Islet precursor cell (in vitro differentiated cells): Measurements from ENCODE around the gene BTBD17.
A peak's percentile ranks its signal among the peaks of the same experiment; 100 is the strongest.

ENCODE experiments used
- DNase-seq: peaks from one replicate; pipeline ENCODE4 v3.0.0-alpha.2; 2018

Gene BTBD17

DNA sequence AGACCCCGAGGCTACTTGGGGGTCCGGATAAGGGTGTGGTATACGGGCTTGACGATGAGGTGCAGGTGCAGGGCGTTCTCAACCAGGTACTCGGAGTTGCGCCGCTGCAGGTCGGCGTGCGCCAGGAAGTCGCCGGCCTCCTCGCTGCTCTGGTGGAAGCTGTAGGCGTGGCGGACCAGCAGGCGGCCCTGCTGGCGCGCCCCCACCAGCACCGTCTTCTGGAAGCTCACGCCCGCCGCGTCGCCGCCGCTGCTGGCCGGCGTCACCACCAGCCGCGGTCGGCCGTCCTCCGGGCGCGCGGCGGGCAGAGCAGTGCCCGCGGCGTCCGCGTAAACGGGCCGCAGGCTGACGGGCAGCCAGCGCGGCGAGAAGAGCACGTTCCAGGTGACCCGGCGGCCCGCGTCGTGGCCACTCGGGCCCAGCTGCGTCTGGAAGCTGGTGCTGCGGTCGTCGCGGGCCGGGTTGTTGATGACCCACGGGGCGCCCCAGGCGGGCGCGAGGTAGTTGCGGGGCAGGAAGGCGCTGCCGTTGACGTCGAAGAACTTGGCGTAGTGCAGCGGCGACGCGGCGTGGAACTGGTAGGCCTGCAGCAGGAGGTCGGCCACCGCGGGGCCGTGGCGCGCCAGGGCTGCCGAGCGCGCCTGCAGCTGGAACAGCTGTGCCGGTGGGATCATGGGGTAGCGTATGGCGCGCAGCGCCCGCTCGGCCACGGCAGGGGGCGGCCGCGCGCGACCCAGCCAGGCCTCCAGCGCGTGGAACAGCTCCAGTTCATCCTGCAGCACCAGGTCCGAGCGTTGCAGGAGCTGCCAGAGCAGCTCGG lies 4.8 kb downstream of the BTBD17 start:
- DNase-seq = no peak

DNA sequence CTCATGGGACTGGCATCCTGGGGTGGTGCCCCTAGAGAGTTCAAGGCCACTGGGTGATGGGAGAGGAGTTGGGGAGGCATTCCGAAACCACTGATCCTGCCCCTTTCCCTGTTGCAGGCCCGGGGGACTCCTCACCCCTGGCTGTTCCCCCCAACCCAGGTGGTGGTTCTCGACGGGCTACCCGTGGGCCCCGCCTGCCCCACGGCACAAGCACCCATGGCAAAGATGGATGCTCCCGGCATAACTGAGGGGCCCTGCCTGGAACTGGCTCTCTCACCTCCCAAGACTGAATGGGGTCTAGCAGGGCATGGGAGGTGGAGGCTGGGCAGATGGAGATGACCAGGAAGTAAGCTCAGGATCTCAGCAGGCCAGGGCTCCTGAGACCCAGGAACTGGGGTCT lies 6.6 kb downstream of the BTBD17 start:
- DNase-seq = no peak

DNA sequence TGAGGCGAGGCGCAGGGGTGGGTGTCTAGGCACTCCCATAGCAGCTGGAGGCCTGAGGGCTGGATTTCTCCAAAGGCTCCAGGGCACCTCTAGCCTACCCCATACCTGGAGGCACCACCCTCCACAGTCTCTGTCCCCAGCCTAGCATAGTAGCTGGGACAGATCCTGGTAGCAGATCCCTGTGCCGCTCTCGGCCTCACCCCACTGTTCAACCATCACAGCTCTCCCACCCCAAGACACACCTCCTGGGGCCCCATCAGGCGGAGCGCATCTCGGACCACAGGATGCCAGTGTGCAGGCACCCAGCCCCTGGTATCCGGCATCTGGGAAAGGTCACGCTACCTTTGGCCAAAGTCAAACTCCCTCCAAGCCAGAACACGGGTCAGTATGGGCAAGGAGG lies 7.1 kb downstream of the BTBD17 start:
- DNase-seq = no peak

DNA sequence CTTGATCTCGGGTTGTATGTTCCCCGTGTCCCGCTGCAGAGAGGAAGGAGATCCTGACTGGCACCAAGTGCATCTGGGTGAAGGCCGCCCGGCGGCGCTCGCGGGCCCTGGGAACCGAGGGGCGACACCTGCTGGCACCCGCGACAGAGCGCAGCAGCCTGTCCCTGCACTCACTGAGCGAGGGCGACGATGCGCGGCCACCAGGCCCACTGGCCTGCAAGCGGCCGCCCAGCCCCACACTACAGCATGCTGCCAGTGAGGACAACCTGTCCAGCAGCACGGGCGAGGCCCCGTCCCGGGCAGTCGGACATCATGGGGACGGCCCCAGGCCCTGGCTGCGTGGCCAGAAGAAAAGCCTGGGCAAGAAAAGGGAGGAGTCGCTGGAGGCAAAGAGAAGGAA lies 7.5 kb downstream of the BTBD17 start:
- DNase-seq = peak; percentile 93

DNA sequence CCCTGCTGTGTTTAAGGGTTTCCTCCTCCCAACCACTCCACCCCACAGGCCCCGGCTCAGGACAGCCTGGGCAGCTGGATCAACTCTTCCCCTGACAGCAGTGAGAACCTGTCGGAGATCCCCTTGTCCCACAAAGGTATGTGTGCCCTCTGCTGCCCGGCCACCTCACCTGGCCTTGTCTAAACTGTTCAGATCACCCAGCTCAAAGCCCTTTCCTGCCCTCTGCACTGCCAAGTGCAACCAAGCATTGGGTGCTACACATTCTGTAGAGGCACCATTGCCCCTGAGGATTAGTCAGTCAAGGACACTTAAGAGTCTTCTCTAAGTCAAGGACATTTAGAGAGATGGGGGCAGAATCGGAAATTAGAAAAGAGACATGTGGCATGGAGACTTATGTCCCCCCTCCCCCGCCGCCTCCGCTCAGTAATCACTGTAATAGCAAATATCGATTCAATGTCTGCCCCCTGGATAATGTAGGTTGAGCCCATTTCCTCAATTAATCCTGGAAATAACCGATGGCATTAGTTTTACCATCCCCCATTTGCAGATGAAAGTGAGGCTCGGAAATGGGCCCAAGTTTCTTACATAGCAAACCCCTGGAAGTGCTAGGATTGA lies 8.1 kb downstream of the BTBD17 start:
- DNase-seq = no peak

DNA sequence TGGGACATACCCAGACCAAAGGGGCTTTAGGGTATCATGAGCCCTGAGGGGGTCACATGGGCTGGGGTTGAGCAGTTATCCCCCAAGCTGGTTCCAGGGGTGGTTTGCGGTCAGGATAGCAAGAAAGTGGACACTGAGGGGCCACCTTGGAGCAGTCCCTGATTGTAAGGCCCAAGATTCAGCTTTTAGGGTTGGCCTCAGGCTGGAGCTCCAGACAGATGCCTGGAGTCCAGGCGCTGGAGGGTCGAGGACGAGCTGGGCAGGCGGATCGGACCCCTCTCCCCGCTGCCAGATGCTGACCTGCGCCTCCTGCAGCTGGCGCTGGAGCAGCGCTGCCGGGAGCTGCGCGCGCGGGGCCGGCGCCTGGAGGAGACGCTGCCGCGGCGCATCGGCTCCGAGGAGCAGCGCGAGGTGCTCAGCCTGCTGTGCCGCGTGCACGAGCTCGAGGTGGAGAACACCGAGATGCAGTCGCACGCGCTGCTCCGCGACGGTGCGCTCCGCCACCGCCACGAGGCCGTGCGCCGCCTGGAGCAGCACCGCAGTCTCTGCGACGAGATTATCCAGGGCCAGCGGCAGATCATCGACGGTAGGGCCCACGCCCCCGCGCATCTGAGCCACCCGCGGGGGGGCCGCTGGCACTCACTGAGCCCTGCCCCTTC lies 10.0 kb downstream of the BTBD17 start:
- DNase-seq = peak; percentile 78

DNA sequence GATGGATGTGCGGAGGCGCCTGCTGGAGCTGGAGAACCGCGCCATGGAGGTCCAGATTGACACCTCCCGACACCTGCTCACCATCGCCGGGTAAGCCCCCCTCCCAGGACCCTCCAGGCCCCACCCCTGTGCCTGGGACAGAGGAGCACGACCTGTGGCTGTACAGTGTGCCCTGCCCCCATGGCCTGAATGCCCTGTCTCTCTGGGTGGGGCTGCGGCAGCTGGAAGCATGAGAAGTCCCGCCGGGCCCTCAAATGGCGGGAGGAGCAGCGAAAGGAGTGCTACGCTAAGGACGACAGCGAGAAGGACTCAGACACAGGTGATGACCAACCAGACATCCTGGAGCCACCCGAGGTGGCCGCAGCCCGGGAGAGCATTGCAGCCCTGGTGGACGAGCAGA lies 11.2 kb downstream of the BTBD17 start:
- DNase-seq = no peak

DNA sequence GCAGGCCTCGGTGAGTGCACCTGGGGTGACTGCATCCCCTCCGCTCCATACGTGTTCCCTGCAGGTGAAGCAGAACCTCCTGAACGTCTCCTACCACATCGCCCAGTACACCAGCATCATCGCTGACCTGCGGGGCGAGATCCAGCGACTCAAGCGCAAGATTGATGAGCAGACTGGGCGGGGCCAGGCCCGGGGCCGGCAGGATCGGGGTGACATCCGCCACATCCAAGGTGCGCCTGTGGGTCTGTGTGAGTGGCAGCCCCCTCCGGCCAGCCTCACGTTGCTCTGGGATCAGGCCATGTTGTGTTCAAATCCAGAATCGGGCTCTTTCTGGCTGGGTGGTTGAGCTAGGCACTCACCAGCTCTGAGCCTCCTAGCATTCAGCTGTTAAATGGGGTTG lies 12.5 kb downstream of the BTBD17 start:
- no peak for DNase-seq

DNA sequence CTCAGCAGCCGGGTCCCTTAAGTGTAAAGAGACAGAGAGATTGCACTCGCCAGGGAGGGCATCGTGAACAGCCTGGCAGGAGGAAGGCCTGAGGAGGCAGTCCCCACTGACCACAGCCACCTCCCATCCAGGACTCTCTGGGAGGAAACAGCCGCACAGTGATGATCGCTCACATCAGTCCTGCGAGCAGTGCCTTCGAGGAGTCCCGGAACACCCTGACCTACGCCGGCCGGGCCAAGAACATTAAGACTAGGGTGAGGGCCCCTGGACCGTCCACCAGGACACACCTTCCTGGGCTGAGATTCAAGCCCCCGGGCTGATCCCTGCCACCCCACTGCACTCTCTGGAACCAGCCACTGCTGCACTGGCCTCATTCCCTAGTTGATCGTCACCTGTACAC lies 14.0 kb downstream of the BTBD17 start:
- DNase-seq = no peak

DNA sequence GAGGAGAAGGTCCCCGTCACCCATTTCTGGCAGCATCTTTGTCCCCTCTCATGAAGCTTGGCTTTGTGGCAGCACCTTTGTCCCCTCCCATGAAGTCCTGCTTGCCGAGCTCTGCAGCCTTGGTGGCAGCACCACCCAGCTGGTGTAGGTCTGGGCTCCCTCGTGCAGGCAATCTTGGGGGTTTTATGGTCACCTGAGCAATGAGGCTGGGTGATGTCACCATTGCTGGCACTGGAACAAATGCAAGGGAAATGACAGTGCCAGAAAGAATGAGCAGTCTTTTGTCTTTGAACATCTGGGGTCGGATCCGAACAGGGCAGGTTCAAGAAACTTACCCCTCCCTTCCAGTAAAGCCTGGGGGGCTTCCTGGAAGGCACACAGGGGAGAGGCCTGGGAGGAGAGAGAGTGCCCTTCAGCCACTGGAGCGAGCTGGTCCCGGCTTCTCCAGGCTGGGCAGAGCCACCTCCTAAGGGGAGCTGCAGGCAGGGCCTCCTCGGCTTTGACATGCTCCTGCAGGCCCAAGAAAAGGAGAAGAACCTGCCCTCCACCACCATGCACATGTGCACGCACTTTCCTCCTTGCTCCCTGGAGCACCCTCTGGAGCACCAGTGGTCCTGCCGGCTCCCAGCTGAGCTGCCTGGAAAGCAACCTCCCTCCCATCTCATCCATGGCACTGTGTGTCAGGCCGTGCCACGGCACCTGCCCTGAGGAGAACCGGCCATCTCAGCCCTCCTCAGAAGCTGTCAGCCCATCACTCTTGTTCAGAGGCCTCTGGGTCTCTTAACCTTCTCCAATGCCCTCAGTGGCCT lies 16.0 kb downstream of the BTBD17 start:
- DNase-seq = no peak

DNA sequence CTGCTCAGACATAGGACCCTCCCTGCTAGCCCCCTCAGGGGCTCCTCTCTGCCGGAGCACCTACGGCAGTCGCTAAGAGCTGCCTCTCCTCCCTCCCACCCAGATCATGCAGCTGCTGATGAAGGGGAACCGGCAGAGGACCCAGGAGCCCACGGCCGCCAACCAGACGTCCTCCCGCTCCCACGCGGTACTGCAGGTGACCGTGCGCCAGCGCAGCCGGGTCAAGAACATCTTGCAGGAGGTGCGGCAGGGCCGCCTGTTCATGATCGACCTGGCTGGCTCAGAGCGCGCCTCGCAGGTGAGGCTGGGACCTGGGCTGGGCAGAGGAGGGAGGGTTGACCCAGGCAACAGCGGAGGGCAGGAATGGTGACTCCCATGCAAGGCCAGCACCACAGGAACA lies 17.0 kb downstream of the BTBD17 start:
- DNase-seq = no peak

DNA sequence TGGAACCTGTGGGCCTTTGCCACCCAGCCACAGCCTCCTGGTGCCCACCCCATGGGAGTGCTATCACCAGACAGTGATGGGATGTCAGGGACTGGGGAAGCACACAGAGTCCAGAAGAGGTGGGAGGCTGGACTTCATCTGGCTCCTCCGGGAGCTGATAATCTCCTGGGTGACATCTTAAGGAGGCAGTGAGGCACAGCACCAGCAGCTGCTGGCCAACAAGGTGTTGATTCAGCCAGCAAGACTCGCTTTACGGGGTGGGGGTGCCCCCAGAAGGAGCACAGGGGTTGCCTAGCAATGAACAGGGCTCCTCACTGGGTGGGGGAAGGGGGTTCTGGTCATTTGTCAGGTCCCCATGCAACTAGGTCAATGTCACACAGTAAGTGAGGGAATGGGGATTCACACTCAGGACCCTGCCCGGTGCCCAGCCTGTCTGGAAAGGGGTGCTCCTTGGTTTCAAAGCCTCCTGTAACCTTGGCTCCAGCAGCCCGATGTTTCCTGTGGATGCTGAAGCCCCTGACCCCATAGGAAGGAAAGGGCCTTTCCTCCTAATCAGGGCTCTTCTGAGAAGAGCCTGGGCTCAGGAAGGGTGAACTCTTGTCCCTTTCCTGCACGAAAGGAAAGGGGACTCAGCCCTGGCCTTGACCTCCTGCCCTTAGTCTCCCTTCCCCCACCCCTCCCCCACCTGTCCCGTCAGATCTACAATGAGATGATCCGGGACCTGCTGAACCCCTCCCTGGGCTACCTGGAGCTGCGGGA lies 18.0 kb downstream of the BTBD17 start:
- no peak for DNase-seq

DNA sequence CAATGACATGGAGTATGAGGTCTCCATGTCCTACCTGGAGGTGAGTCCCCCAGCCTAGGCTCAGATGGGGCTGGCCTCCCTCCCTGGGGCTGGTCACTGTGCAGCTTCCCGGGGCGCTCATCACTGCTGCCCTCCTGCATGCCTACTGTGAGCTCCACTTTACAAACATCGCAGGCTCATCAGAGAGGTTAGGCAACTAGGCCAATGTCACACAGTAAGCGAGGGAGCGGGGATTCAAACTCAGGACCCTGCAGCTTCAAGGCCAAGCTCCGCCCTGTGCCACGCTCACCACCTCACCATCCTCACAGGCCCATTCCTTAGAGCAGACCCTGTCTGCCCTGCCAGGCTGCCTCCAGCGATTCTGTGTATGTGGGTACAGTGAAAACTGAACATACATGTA lies 18.5 kb downstream of the BTBD17 start:
- DNase-seq = no peak

DNA sequence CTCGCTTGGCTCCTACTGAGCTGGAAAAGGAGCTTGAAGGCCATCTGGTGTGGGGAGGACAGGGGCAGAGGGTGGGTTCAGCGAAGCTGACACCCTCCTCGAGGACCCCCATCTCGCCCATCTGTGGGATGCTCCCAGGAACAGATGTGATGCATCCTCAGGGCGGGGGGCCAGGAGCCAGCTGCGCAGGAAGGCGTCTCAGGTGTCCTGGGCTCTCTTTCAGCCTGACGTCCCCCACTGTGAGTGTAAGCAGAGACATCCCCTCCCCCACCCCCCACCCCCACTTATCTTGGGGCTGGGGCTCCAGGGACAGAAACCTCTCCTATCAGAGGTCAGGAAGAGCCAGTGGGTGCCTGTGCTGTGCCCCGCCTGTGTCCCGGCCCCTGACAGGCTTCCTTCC lies 19.4 kb downstream of the BTBD17 start:
- no peak for DNase-seq

DNA sequence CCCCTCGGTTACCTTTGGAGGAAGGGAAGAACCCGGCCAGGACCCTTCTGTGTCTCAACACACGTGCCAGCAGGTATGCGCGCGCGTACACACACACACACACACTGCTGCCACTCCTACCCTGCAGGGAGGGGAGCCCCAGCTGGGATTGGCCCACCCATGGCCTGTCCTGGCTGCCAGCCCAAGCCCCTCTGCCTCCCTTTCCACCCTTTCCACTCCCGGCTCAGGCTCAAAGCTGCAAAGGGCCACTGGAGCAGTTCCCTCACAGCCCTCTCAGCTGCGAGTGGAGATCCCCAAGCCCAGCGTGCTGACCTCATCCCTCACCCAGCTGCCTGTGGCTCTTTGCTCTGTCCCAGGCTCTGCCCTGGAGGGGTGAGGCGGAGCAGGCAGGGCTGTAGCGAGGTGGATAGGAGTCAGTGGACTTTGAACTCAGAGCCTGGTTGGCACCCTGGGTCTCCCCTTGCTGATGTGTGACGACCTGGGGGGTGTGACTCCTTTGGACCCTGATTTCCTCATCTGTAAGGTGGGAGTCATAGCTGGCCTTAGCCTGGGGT lies 21.1 kb downstream of the BTBD17 start:
- peak; percentile 81 for DNase-seq

DNA sequence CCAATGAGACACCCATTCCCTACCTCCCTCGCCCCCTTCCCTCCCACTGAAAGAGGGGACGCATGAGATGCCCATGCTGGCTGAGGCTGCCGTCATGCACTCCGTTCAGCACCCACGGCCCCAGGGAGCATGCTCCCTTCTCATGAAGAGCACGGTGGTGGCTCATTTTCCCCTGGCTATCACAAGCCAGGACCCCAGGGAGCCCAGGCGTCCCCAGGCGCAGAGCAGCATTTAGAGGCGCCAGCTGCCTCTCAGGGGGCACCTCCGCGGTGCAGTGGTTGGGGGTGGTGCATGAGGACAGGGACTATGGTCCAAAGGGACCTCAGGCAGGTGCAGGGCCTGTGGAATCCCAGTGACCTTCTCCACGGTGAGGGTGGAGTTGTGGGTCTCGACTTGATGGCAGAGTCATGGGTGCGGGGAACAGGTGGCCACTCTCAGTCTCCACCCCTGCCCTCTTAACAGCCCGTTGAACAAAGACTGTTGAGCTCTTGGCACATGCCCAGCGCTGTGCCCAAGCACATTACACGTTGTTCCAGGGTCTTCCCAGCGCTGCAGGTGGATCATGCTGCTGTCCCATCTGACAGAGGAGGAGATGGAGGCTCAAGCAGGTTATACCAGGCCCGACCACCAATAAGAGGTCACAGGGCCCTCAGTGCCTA lies 22.0 kb downstream of the BTBD17 start:
- DNase-seq = no peak

DNA sequence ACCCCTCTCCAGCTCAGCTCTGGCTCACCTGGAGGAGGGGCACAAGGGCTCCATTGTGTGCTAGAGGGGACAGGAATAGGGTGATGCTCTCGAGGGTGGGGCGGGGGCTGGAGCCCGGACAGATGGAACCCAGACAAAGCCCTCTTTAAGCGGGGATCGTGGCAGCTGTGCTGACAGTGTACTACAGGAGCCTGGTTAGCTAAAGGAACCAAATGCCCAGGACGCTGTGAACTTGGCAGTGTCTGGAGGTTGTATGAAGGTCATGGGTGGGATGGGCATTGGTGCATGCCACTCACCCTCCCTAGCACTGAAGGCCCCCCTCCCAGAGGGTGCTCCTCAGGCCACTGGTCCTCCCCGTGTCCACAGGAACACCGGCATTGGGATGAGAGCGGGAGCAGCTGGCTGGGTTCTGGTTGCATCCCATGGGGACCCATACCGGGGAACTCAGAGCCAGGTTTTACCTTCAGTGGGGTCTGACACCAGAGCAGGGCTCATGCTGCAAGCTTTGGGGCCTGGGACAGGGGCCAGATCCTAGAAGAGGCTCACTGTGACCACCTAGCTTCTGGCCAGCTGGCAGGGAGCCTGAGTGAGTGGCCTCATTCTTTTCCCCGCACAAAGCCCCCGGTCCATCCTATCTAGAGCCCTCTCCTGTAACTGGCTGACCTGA lies 23.7 kb downstream of the BTBD17 start:
- DNase-seq = no peak

DNA sequence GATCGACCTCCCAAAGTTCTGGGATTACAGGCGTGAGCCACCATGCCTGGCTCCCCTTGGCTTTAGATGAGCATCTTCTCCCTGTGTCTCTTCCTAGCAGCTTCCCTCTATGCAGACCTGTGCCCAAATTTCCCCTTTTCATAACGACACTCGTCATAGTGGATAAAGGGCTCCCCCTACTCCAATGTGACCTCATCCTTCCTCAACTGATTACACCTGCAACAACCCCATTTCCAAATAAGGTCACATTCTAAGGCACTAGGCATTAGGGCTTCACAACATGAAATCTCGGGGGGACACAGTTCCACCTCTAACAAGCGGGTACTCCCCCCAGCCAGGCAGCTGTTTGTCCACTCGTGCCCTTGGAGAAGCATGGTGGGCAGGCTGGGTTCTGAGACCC lies 25.4 kb downstream of the BTBD17 start:
- DNase-seq = no peak

DNA sequence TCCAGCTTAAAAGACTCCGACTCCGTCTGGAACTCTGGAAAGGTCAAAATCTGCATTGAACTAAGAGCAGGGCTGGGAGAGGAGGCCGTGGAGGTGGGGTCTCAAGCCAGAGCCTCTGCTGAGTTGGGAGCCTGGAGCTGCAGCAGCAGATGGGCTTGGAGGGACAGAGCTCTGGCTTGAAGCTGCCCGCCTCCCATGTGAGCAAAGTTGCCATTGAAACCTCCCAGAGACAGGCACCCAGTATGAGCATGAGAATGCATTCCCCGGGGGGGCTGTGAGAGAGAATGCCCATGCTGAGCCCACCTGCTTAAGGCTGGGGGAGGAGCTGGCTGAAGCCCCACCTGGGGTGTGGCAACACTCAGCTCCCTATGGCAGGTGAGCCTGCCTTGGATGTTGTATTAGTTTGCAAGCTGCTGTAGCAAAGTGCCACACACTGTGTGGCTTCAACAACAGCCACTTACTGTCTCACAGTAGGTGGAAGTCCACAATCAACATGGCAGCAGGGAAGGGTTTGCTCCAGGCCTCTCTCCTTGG lies 26.1 kb downstream of the BTBD17 start:
- no peak for DNase-seq

DNA sequence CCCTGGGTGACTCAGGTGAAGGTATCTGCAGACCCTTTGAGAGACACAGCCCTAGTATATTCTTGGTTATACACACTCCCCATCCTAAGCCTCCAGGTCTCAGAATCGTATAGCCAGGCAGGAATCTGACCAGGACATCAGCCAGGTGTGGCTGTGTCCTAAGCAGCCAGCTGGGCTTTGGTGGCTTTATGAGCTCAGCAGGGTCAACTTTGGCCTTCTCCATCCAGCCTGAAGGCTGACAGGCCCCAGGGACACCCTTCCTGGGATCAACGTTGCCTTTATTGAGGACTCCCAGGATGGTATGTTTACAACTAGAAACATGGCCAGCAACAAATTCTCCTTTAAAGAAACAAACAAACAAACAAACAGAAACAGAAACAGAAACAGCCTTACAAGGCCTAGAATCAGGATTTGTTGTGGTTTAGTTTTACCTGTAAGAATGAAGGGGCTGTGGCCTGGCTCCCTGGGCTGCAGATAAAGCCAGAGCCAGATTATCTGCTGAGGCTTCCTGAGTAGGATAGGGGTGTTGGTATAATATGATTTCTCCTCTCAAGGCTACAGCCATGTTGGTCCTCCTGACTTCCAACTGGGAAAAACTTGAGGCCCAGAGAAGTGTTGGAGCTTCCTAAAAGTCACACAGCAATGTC lies 27.2 kb downstream of the BTBD17 start:
- no peak for DNase-seq
